OCI-M1 (cell line): ENCODE measurements around the gene SUMO1.

Experiments
- DNase-seq: peaks from one replicate; lab custom pipeline; 2025; lab: John Stamatoyannopoulos, UW

The SUMO1 gene

DNA sequence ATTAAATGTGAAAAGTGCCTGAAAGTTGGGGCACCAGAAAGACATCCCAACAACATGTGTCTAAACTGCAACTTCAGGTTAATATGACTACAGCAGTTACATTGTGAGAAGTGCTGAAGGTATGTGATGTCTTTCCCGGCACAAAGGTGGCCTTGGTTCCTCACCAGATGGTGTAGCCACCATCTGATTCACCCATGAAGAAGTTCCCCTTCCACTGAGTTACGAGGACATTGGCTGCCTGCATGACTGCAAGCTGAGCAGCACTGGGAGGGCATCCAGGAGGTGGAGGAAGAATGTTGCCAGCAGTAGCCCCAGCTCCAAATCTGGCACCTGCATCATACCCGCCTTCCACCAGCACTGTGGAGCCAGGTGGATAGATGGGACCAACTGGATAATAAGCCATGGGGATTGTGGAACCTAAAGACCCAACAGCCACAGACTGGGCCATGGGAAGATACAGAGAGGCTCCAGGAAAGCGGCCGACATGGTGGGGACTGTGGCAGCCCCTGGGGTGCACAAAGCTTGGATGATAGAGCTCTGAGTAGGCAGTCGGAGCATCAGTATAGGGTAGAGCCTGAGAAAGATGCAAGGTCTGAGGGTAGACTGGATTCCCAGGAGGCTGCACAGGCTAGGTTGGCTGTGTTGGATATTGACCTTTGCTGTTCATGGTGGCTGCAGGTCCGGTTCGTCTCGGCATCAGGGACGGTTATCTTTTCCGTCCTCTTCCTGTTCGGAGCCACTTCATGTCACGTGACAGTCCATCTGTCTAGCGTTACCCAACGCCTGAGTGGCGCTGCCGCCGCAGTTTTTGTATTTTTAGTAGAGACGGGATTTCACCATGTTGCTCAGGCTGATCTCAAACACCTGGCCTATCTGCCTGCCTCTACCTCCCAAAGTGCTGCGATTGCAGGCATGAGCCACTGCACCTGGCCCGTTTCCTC, 36.9 kb downstream of the SUMO1 start:
- DNase-seq, result no peak

DNA sequence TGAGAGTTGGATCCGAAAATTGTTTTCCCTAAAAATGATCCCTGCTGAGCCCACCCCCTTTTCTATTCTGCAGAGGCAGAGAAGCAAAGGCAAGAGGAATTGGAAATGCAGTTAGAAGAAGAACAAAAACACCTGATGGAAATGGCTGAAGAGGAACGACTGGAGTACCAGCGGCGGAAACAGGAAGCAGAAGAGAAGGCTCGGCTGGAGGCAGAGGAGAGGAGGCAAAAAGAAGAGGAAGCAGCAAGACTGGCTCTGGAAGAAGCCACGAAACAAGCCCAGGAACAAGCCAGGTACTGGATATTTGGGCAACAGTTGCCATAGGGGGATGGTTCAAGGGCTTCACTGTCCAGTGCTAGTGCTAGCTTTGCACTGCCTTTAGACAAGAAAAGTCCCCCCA, 41.7 kb downstream of the SUMO1 start:
- DNase-seq, result peak; percentile 11

DNA sequence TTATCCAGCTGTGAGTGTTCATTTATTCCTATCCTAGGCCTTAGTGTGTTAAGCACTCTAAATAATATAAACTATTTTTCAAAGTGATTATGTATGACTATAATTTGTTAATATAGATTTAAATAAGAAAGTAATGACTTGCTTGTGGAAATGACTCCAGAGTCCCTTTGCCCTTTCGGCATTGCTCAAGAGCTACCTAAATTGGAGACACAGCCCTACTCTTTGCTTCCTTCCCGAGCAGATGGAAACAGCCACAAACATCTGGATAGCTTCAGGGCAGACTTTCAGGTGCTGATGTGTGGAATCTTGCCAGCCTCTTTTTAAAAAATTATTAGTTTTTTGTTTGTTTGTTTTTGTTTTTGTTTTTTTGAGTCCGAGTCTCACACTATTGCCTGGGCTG, 44.0 kb downstream of the SUMO1 start:
- DNase-seq, result no peak

DNA sequence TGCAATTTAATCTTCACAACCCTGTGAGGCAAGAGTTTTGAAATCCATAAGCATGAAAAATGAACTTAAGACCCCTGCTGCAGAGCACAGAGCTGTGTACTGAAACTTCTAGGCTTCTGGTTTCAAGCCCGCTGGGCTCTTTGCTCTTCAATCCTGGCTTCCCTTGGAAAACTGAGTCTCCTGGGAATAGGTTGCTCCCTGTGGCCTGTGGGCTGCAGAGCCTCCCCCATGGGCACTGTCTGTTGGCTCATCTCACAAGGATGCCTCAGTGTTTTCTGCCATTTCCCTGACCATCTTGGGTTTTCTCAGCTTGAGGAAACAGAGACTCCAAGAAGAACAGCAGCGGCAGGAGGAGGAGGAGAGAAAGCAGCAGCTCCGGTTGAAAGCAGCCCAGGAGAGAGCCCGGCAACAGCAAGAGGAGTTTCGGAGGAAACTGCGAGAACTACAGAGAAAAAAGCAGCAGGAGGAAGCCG, 44.5 kb downstream of the SUMO1 start:
- DNase-seq, result no peak

DNA sequence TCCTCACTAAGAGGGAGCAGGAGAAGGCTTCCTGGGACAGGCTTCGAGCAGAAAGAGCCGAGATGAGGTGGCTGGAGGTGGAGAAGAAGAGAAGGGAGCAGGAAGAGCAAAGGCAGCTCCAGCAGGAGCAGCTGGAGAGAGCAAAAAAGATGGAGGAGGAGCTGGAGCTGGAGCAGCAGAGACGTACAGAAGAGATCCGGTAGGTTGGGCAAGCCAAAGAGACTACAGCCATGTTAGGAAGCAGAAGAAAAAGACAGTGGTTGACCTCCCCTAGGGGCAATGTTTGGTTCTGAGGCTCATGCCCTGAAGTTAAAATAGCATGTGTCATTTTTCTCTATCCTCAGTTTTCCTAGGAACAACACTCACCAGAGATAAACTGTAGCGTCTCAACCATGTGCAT, 45.1 kb downstream of the SUMO1 start:
- no peak for DNase-seq

DNA sequence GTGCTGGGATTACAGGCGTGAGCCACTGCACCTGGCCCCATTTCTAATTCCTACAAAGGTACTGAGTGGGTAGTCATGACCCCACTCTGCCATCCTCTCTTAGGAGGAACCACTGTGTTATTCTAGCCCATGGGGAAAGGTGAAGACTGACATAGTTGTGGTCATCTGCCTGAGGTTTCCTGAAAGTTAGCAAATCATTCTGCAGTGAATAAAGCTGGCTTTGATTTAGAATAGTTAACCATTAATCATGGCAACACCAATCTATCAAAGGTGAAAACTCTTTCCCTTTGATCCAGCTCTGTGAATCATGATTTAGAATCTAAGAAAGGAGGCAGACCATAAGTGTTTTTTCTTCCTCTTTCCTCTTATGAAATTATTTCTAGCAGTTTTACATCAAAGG, 50.8 kb downstream of the SUMO1 start:
- DNase-seq, result no peak

DNA sequence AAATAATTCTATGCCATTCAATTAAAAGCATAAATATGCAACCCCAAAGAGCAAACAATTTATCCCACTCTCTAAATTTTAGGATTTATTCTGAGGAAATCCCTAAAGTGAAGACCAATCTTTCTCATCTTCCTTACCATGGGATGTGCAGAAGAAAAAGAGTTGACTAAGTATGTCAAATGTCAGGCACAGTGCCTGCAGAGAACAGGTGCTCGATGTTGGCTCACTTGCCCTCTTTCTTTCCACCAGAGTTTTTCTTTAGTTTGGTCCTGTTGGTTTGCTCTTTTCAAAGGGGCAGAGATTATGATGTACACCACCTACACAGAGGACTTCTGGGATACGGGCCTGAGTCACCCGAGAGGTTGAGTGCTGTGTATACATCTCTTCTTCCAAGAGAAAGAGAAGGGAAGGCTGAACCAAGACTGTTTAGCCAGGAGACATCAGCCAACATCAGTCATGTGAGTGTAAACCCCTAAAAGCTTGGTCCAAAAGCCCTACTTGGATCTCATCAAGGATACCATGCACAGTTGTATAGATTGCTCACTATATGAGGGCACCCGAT, 51.7 kb downstream of the SUMO1 start:
- DNase-seq, result no peak

DNA sequence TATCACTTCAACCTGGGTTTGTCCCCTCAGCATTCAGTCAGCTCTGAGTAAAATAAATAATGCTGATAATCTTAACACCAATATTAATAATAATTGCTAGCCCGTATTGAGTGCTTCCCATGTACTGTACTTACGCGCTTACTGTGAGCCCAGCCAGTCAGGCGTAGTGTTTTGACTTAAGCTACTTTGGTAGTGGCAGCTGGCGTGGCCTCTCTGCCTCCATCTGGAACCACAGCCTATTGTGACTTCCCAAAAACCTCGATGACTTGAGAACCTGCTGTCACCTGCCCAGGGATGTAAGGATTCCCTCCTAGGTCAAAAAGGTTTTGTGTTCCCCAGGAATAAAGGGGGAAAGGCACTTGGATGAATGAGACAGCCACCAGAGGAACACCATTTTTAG, 53.2 kb downstream of the SUMO1 start:
- DNase-seq, result no peak

DNA sequence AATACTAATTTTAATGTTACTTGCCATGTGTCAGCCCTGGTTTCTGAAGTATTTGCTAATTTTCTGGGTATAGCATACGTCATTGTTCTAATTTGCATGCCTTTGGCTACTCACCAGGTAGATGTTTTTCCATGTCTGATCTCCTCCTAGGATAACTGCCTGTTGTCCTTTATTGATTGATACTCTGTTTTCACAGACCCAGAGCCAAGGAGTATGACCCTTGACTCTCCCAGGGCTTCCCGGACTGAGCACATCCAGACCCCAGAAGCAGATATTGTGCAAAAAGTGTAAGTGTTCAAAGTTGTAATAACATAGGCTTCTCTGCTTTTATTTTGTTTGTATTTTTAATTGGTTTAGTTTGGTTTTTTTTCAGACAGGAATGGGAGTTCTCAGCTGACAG, 53.8 kb downstream of the SUMO1 start:
- DNase-seq, result no peak

DNA sequence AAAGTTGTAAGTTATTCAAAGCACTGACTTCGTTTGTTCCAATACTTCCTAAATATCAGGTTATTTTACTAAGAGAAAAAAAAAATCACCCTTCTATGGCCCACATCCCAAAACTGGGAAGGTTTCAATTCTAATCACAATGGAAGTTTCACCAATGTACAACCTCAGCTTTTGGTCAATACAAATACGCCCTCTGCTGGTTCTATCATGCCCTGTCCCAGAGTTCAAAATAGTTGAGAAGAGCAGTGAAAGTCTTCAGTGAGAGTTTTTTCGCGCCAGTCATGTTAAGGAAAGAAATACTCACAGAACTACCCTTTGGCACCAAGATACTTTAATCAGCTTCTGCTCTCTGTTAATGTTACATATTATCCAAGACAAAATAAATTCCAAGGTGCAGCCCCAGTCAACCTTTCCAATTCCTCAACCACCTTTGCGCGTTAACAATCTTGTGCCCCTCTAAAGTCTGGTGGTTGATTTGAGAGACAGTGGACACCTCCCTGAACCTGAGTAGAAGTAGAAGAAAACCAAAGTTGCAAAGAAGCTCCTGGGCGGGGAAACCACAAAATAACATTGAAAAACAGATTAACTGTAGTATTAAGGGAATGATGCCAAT, 59.9 kb downstream of the SUMO1 start:
- DNase-seq, result peak; percentile 79

DNA sequence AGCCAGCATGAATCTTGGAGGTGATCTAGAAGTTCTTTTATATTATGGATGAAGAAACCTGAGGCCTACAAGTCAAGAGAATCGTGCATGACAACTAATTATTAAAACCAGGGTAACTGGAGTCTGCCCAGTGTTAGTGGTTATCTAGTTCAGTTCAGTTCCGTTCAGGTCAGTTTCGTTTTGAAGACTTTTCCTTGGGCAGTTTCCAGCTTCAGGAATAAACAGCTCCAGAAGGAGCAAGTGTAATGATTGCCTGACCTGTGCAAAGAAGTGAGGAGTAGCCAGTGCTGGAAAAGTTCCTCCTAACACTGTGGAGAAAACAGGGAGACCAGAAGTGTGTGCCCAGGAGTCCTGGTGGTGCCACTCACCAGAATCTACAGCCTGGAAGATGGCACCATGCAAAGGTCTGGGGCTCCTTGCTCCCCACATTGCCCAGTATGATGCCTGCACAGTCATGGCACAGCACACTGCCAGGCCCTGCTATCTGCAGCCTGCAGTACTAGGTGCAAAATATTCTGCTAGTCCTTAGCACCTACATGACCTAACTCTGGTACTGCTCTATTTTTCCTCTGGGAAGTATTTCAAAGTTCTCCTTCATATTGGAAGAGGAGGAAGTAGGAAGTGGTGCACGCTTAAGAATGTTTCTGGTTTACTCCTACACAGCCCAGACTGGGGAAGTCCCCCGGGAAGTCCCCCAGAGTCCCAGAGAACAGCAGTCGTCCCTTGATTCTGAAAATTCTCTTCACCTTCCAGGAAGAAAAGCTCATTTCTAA, 65.8 kb downstream of the SUMO1 start:
- DNase-seq, result no peak

DNA sequence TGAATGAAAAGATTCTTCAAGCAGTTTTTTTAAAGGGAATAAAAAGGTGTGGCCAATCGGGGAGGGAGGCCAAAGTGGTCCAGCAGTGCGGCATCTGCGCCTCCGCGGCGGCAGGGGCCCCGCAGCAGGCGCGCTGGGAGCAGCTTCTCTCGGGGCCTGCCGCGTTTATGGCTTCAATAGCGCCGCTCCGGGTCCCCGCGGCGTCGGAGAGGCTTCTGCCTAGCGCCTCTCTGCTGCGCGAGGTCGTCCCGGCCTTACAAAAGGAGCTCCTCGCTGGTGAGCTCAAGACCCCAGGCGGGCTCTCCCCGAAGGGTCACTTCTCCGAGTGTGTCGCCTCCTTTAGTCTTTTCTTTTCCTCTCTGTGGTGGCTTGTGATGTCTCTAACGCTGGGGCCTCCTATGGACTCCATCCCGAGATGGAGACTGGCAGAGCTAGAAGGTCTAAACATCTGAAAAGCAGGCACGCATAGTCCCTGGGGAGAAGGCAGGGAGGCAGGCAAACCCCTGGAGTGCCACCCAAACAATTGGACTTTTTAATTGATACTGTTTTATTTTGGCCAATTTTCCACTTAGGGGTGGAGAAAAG, 67.1 kb downstream of the SUMO1 start:
- DNase-seq, result no peak

DNA sequence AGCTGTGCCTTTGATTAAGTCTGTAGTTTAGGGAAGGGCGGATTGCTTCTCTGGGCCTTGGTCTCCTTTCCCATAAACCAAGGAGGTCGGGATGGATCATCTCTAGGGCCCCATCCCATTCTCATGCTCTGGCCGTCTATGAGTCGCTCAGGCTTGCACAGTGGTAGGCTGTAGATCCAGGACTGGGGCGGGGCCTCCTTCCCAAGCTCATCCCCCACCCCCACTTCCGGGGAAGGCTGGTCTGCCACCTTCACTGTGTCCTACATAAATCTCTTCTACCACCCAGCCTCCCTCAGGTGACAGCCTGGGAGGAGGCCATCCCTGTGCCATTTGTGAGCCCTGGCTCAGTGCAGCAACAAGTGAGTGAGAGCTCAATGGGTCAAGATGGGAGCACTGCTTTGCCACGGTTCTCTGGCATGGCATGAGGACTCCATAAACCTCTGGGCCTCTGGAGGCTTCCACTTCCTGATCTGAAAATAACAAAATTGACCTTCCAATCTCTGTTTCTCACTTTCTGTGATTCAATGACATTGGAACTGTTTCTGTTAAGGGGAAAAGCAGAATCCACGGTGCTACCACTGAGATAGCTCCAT, 68.5 kb downstream of the SUMO1 start:
- no peak for DNase-seq

DNA sequence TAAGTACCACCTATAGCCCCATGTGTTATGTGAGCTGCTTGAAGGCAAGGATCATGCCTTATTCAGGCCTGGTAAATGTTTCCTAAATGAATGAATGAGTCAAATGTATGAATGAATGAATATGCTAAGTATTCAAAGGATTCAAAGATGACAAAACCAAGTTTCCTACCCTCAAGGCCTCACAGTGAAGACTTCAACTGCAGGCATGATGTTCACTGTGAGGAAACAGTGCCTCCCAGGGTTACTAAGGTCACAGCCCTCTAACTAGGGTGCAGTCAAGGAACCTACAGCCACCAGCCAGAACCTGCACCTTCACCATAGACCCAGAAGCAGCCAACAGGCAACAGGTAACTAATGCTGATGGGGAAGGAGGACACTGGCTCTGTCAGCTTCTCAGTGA, 69.3 kb downstream of the SUMO1 start:
- DNase-seq, result no peak

DNA sequence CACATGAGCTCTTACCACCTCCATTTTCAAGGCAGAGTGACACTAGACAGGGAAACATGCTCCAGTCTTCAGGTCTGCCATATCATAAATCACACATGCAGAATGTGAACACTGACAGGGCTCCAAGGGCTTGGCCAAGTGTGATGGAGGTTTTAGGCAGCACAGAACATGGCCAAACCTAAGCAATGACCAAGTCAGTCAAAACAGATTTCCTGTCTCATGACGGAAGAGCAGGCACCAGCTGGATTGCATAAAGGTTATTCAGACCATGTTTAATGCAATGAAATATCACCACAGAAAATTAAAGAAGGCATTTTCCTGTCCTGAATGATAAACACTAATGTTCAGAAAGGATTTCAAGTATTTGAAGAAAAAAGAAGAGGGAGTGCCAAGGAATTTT, 72.5 kb downstream of the SUMO1 start:
- DNase-seq, result no peak

DNA sequence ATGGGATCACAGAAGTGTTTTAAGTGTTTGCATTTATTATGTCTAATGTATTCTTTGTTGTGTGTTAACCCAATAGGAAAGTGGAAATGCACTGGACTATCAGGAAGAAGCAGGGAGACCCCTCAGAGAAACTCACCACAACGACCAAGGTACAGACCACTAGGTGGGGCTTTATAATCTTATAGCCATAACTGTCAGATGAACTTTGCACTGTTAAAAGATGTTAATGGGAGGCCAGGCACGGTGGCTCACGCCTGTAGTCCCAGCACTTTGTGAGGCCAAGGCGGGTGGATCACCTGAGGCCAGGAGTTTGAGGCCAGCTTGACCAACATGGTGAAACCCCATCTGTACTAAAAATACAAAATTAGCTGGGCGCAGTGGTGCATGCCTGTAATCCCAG, 73.2 kb downstream of the SUMO1 start:
- DNase-seq, result no peak

DNA sequence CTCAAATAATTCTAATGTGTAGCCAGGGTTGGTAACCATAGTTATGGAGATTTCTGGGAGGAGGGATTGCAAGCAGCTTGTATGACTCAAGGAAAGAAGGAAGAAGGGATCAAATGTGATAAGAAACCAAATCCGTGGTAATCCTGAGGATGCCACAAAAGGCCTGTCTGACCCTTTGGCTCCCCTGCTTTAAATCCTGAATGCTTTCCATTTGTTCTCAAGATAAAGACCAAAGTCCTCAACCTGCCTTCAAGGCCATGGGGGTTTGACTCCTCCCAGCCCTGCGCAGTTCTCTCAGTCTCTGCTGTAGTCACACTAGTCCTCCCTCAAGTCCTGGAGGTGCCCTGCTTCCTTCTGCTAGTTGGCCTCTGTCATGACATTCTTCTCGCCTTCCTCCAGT, 74.0 kb downstream of the SUMO1 start:
- no peak for DNase-seq

DNA sequence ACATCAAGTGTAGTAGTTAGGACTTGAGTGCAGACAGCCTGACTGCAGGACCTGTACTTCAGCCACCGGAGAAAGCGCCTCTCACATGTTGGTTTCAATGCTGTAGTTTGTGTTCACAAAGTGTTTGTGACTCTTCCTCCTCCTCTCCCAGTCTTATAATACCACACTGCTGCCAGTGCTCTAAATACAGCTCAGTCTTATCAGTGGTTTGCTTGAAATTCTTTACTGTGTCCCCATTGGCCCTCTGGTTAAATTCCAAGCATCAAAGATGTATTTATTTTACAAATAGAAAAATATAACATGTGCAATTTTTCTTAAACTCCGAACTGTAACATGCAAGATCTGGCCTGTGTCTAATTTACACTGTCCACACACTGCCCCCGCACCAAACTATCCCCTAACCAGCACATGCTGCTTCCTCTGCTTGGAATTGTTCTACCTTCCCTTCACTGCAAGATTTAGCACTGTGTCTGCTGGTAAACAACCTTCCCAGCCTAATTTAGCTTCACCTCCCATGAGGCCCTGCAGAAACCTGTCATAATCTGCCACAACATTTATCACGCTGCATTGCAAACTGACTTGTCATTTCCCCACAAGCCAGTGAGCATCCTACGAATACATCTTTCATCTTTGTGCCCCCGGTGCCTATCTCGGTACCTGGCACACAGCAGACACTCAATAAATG, 77.1 kb downstream of the SUMO1 start:
- no peak for DNase-seq

DNA sequence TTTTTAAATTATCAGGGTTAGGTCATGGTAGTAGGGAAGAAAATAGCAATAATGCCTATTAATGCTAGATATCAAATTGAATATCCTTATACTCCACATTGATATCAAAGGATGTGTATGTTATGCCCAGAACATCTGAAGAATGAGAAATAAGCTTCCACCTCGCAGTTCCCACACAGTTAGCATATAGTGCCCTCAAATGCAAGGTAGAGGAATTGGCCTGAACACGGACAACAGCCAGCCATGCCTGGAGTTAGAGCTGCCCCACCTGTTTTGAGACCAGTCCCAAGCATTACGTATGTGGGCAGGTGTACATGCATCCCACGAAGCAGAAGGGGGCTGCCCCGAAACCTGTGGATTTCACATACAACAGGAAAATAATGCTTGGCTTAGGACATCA, 79.6 kb downstream of the SUMO1 start:
- DNase-seq, result peak; percentile 49

DNA sequence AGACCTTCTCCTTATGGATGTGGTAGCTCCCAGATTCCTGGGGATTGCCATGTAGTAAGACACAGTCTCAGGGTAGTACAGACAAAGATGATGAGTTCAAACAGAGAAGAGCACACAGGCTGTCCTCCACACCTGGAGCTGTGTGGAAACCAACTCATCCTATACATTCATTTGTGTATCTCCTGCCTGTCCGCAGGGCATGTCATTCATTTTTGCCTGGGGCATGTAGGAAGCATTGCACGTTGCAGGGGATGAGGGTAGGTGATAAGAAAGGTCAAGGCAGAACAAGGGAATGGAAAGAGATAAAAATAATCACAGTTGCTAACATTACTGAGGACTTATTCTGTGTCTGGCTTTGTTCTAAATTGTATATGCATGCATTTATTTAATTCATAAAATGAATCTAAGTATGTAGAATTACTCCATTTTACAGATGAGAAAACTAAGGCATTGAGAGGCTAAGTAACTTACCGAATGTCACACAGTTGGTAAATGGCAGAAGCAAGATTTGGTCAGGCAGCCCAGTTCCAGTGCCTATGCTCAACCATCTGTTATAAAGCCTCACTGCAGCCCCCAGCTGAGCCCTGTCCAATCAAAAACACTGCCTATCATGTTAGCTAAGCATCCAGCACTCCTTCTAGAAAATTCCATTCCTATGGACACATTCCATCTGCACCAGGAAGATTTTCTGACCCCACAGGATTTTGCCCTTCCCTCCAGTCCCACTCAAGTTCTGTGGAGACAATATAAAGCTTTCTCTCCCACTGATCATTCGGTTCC, 81.0 kb downstream of the SUMO1 start:
- no peak for DNase-seq
